ENCODE results near the gene MRM1. TPM values are rescaled to one million over a fixed set of nuclear protein-coding genes. Genes with fewer than 3 reads are reported as not detected.

MRM1 gene
- total and polyA plus RNA-seq, 2 experiments from 2014 or later = 7.6 to 20.4 TPM

- Histone ChIP-seq H4K20me1 (replicated peaks; ENCODE audit: insufficient read depth) (peaks cover 15% of the 10 kb centered on the region), H3K79me2 (replicated peaks; ENCODE audit: insufficient read depth) (no peaks in the 10 kb centered on the region), H3K4me1 (ENCODE audit: insufficient read depth) (peaks cover 5% of the 10 kb centered on the region; the same call in 1 of the 2 replicates), H2AFZ (no peak overlapping the region), H3K27ac (ENCODE audit: low read depth) (no peak overlapping the region), H3K4me3 (no peak overlapping the region), H3K27me3 (ENCODE audit: insufficient read depth) (no peaks in the 10 kb centered on the region), H3K36me3 (ENCODE audit: insufficient read depth) (peaks cover 34% of the 10 kb centered on the region), H3F3A (replicated peaks; ENCODE audit: low read depth) (peaks cover 12% of the 10 kb centered on the region; the same call in 1 of the 2 replicates), H3K9me2 (ENCODE audit: insufficient read depth) (no peaks in the 10 kb centered on the region), H3K4me2 (no peak overlapping the region)
- Mint-ChIP-seq H3K36me3 (ENCODE audit: low read depth) (peaks cover 32% of the 10 kb centered on the region), H3K27me3 (ENCODE audit: insufficient read depth, low read depth, poor library complexity) (peaks cover 1% of the 10 kb centered on the region), H3K4me1 (peaks cover 4% of the 10 kb centered on the region; the same call in 2 of the 3 replicates), H3K9me3 (no peaks in the 10 kb centered on the region), H3K4me3 (no peak overlapping the region), H3K27ac (no peak overlapping the region)
- no peak for DNase-seq (ENCODE audit: low spot score)
- ATAC-seq = no peak
- no peak for TF ChIP-seq STAT1 (IDR thresholded peaks at IDR 0.05; ENCODE audit: unreplicated experiment)
- no peak for TF ChIP-seq REST (IDR thresholded peaks at IDR 0.05; ENCODE audit: unreplicated experiment)
- TF ChIP-seq, protein P1, sequence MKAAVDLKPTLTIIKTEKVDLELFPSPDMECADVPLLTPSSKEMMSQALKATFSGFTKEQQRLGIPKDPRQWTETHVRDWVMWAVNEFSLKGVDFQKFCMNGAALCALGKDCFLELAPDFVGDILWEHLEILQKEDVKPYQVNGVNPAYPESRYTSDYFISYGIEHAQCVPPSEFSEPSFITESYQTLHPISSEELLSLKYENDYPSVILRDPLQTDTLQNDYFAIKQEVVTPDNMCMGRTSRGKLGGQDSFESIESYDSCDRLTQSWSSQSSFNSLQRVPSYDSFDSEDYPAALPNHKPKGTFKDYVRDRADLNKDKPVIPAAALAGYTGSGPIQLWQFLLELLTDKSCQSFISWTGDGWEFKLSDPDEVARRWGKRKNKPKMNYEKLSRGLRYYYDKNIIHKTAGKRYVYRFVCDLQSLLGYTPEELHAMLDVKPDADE (IDR thresholded peaks at IDR 0.05) = no peak
- no peak for TF ChIP-seq JUNB (IDR thresholded peaks at IDR 0.05; ENCODE audit: unreplicated experiment)
- TF ChIP-seq ZNF331 (CRISPR knock-in tag; IDR thresholded peaks at IDR 0.05; ENCODE audit: low read depth) = no peak
- TF ChIP-seq, protein P2, sequence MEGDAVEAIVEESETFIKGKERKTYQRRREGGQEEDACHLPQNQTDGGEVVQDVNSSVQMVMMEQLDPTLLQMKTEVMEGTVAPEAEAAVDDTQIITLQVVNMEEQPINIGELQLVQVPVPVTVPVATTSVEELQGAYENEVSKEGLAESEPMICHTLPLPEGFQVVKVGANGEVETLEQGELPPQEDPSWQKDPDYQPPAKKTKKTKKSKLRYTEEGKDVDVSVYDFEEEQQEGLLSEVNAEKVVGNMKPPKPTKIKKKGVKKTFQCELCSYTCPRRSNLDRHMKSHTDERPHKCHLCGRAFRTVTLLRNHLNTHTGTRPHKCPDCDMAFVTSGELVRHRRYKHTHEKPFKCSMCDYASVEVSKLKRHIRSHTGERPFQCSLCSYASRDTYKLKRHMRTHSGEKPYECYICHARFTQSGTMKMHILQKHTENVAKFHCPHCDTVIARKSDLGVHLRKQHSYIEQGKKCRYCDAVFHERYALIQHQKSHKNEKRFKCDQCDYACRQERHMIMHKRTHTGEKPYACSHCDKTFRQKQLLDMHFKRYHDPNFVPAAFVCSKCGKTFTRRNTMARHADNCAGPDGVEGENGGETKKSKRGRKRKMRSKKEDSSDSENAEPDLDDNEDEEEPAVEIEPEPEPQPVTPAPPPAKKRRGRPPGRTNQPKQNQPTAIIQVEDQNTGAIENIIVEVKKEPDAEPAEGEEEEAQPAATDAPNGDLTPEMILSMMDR (conservative IDR thresholded peaks at IDR 0.05; ENCODE audit: low read depth in 2 of 2) = no peak
- TF ChIP-seq ZNF114 (CRISPR knock-in tag; IDR thresholded peaks at IDR 0.05) = no peak
- no peak for TF ChIP-seq POLR2AphosphoS5 (IDR thresholded peaks at IDR 0.05; ENCODE audit: low read depth)
- TF ChIP-seq EZH2phosphoT487 (IDR thresholded peaks at IDR 0.05; ENCODE audit: unreplicated experiment) = no peak
- TF ChIP-seq NANOG (IDR thresholded peaks at IDR 0.05; ENCODE audit: borderline replicate concordance) = no peak
Observed at GRCh38 chr17:36586138-36586537, 15.2 kb upstream of the MRM1 start.
